ENCODE measurements around the gene ELFN2.

DNA sequence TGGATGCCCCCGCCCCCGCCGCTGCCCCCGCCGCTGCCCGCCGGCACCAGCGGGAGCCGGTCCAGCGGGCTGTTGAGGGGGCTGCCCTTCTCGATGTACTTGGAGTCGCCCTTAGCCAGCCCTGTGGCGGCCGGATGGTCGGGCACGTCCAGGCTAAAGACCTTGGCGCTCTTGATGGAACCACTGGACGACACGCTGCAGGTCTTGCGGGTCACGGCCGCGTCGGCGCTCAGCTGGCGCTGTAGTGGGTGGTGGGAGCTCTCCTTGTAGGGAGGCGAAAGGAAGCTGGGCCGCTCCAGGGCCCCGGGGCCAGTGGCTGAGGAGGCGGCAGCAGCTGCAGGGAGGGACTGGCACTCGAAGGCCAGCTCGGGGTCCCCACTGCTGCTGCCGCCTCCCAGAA, 53.8 kb downstream of the ELFN2 start:
- TF ChIP-seq, protein P1, sequence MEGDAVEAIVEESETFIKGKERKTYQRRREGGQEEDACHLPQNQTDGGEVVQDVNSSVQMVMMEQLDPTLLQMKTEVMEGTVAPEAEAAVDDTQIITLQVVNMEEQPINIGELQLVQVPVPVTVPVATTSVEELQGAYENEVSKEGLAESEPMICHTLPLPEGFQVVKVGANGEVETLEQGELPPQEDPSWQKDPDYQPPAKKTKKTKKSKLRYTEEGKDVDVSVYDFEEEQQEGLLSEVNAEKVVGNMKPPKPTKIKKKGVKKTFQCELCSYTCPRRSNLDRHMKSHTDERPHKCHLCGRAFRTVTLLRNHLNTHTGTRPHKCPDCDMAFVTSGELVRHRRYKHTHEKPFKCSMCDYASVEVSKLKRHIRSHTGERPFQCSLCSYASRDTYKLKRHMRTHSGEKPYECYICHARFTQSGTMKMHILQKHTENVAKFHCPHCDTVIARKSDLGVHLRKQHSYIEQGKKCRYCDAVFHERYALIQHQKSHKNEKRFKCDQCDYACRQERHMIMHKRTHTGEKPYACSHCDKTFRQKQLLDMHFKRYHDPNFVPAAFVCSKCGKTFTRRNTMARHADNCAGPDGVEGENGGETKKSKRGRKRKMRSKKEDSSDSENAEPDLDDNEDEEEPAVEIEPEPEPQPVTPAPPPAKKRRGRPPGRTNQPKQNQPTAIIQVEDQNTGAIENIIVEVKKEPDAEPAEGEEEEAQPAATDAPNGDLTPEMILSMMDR (conservative IDR thresholded peaks at IDR 0.05 in 1 of 2, IDR thresholded peaks at IDR 0.05 in 1 of 2; ENCODE audit: extremely low read depth in 1 of 2, insufficient read depth in 1 of 2, low read depth in 1 of 2, low read length in 2 of 2) = no peak
- TF ChIP-seq EZH2 (IDR thresholded peaks at IDR 0.05; ENCODE audit: borderline replicate concordance, low read length) = no peak
